Naive thymus-derived CD4-positive, alpha-beta T cell (primary cell): Measurements from ENCODE around the gene SLC2A8. TPM values are rescaled to one million over a fixed set of nuclear protein-coding genes. Genes with fewer than 3 reads are reported as not detected.

ENCODE experiments used
- ATAC-seq: fragments of 150-1000 bp; cut with Tn5 transposase; 2 replicates; pipeline ENCODE4 v1.10.0; 2021; ENCODE audit warnings: mild to moderate bottlenecking, moderate library complexity
- CTCF ChIA-PET: fragments of 350-600 bp; sonication (Branson Sonifier 250); formaldehyde crosslinking; loops from one replicate; lab custom pipeline; 2021; ENCODE audit warnings: antibody characterized with exemption; lab: Charles Lee
- POLR2A ChIA-PET: fragments of 350-600 bp; sonication (Branson Sonifier 250); formaldehyde crosslinking; loops from one replicate; lab custom pipeline; 2021; ENCODE audit warnings: antibody characterized with exemption, inconsistent platforms; lab: Charles Lee
- DNase-seq, 9 donors: peaks; one replicate each; pipeline versions ENCODE4 v3.0.0 to v3.0.0-alpha.2; 2020 to 2022; ENCODE audit warnings: mixed read lengths in 1 of 9
- H3K27ac ChIP-seq: one replicate; pipeline ENCODE4 v1.7.0; 2013; ENCODE audit warnings: mild to moderate bottlenecking, low read depth, low read length, moderate library complexity
- H3K27me3 ChIP-seq, 2 donors: one replicate each; pipeline ENCODE4 v1.7.0; 2013; ENCODE audit warnings: low read length in 2 of 2, mild to moderate bottlenecking in 2 of 2, moderate library complexity in 2 of 2; ENCODE audit not compliant: control insufficient read depth in 2 of 2, insufficient read depth in 2 of 2
- H3K36me3 ChIP-seq, 3 experiments: 1 replicate in 2 of 3; 2 replicates in 1 of 3; pipeline ENCODE4 v1.7.0; 2013; ENCODE audit warnings: low read length in 3 of 3, mild to moderate bottlenecking in 3 of 3, moderate library complexity in 1 of 3; ENCODE audit not compliant: insufficient read depth in 3 of 3, control insufficient read depth in 2 of 3
- H3K4me1 ChIP-seq, 2 donors: one replicate each; pipeline ENCODE4 v1.7.0; 2013; ENCODE audit warnings: low read length in 2 of 2, mild to moderate bottlenecking in 2 of 2, moderate library complexity in 1 of 2; ENCODE audit not compliant: control insufficient read depth in 2 of 2, insufficient read depth in 2 of 2
- H3K4me3 ChIP-seq: 2 replicates; pipeline ENCODE4 v1.7.0; 2013; ENCODE audit warnings: mild to moderate bottlenecking, low read length
- H3K9me3 ChIP-seq, 3 experiments: 1 replicate in 2 of 3; 2 replicates in 1 of 3; pipeline ENCODE4 v1.7.0; 2013; ENCODE audit warnings: low read length in 3 of 3; ENCODE audit not compliant: control insufficient read depth in 2 of 3
- H3K27ac Mint-ChIP-seq, 9 donors: one replicate each; pipeline ENCODE4 v1.8.0; 2020 to 2022; ENCODE audit warnings: mixed read lengths in 9 of 9, mild to moderate bottlenecking in 8 of 9, moderate library complexity in 5 of 9, inconsistent platforms in 2 of 9
- H3K27me3 Mint-ChIP-seq, 5 donors: one replicate each; pipeline ENCODE4 v1.8.0; 2021 to 2022; ENCODE audit warnings: mixed read lengths in 5 of 5, mild to moderate bottlenecking in 1 of 5
- H3K36me3 Mint-ChIP-seq, 5 donors: one replicate each; pipeline ENCODE4 v1.8.0; 2020 to 2022; ENCODE audit warnings: mixed read lengths in 5 of 5, mild to moderate bottlenecking in 3 of 5, inconsistent platforms in 1 of 5
- H3K4me1 Mint-ChIP-seq, 7 donors: one replicate each; pipeline ENCODE4 v1.8.0; 2020 to 2022; ENCODE audit warnings: mixed read lengths in 7 of 7, mild to moderate bottlenecking in 3 of 7, inconsistent platforms in 1 of 7
- H3K4me3 Mint-ChIP-seq, 10 donors: one replicate each; pipeline ENCODE4 v1.8.0; 2020 to 2022; ENCODE audit warnings: mild to moderate bottlenecking in 10 of 10, mixed read lengths in 10 of 10, moderate library complexity in 6 of 10, inconsistent platforms in 2 of 10
- H3K9me3 Mint-ChIP-seq, 11 donors: one replicate each; pipeline ENCODE4 v1.8.0; 2020 to 2022; ENCODE audit warnings: mixed read lengths in 11 of 11, mild to moderate bottlenecking in 4 of 11, inconsistent platforms in 1 of 11, moderate library complexity in 1 of 11
- intact Hi-C, 2 donors: fragments of 100-400 bp; cut with micrococcal nuclease; formaldehyde crosslinking; loops; one replicate each; pipeline ENCODE4 v1.15.1; 2023
- polyA plus RNA-seq, 2 donors: library from polyadenylated mRNA; unstranded; fragments of 300-500 nt; fragmentation: Illumina TruSeq; gene quantifications; one replicate each; pipeline ENCODE4 v1.2.3, GENCODE V29; 2021
- total RNA-seq, 6 experiments: library from RNA in 5 of 6; stranded (reverse) in 5 of 6; gene quantifications; 1 replicate in 5 of 6; 2 replicates in 1 of 6; pipeline ENCODE4 v1.2.3 and lab custom pipeline; 2021 to 2026

The SLC2A8 gene
- total and polyA plus RNA-seq, 7 experiments from 2014 or later: 0.27 to 4.8 (median 1.3) TPM; not detected in 2

- Histone ChIP-seq H3K27ac (no peak overlapping the region), H3K9me3 (no peaks in the 10 kb centered on the region), H3K36me3 (no peaks in the 10 kb centered on the region), H3K27me3 (peaks cover 0 to 38% of the 10 kb centered on the region in 2 donors), H3K4me1 (peaks cover 0 to 1% of the 10 kb centered on the region in 2 donors), H3K4me3 (no peak overlapping the region)
- intact Hi-C loops: no loop called here
- ATAC-seq (no peak), DNase-seq (no peak)
- H3K9me3 Mint-ChIP-seq: no peaks in the 10 kb centered on the region
- ChIA-PET POLR2A (interaction anchor here (0.6 to 1.9 kb wide), 2 partner anchors 15 to 67 kb away, joined by 4 to 7 read pairs; no protein-coding TSS in a partner anchor), CTCF (no interaction called here)
- H3K27me3 Mint-ChIP-seq: peaks cover 32 to 54% (median 36%) of the 10 kb centered on the region in 5 donors
- H3K36me3 Mint-ChIP-seq: no peaks in the 10 kb centered on the region
- peaks cover 0 to 4% (median 0%) of the 10 kb centered on the region in 7 donors for H3K4me1 Mint-ChIP-seq
- H3K4me3 Mint-ChIP-seq: no peak overlapping the region
- H3K27ac Mint-ChIP-seq: peak overlapping the region in 1 of 9 donors; percentile 72
Observed at GRCh38 chr9:127403507-127404192, 6.7 kb downstream of the SLC2A8 start.

GRCh38 chr9:127404631-127405030 is 7.7 kb downstream of the SLC2A8 start:
- CTCF ChIA-PET: no interaction called here
- no peak for DNase-seq
- no peak overlapping the region for H3K4me3 Mint-ChIP-seq
- Histone ChIP-seq H3K27me3 (peaks cover 0 to 34% of the 10 kb centered on the region in 2 donors), H3K27ac (no peak overlapping the region), H3K4me1 (no peaks in the 10 kb centered on the region), H3K4me3 (no peak overlapping the region), H3K9me3 (no peaks in the 10 kb centered on the region), H3K36me3 (no peaks in the 10 kb centered on the region)
- peaks cover 26 to 48% (median 29%) of the 10 kb centered on the region in 5 donors for H3K27me3 Mint-ChIP-seq
- intact Hi-C loops: no loop called here
- POLR2A ChIA-PET: interaction anchor here (0.6 kb wide), 1 partner anchor 68 kb away, joined by 4 read pairs; no protein-coding TSS in a partner anchor
- H3K4me1 Mint-ChIP-seq: peaks cover 0 to 4% (median 0%) of the 10 kb centered on the region in 7 donors
- H3K36me3 Mint-ChIP-seq: no peaks in the 10 kb centered on the region
- no peaks in the 10 kb centered on the region for H3K9me3 Mint-ChIP-seq
- ATAC-seq: no peak
- no peak overlapping the region for H3K27ac Mint-ChIP-seq

- Histone ChIP-seq H3K9me3 (no peaks in the 10 kb centered on the region), H3K4me3 (no peak overlapping the region), H3K4me1 (no peaks in the 10 kb centered on the region), H3K27me3 (peaks cover 0 to 29% of the 10 kb centered on the region in 2 donors), H3K36me3 (no peaks in the 10 kb centered on the region), H3K27ac (no peak overlapping the region)
- ATAC-seq (no peak), DNase-seq (no peak)
- POLR2A ChIA-PET: no interaction called here
- H3K27me3 Mint-ChIP-seq: peaks cover 19 to 47% (median 29%) of the 10 kb centered on the region in 5 donors
- no peaks in the 10 kb centered on the region for H3K36me3 Mint-ChIP-seq
- peak overlapping the region in 1 of 9 donors; percentile 10 for H3K27ac Mint-ChIP-seq
- H3K9me3 Mint-ChIP-seq: no peaks in the 10 kb centered on the region
- peaks cover 0 to 4% (median 0%) of the 10 kb centered on the region in 7 donors for H3K4me1 Mint-ChIP-seq
- intact Hi-C loops: no loop called here
- no peak overlapping the region for H3K4me3 Mint-ChIP-seq
- CTCF ChIA-PET: no interaction called here
Observed at GRCh38 chr9:127405344-127406125, 8.6 kb downstream of the SLC2A8 start.

GRCh38 chr9:127406799-127407491 is 10.0 kb downstream of the SLC2A8 start:
- H3K27me3 Mint-ChIP-seq: peaks cover 18 to 47% (median 31%) of the 10 kb centered on the region in 5 donors
- ATAC-seq: no peak
- no peak for DNase-seq
- no peaks in the 10 kb centered on the region for H3K9me3 Mint-ChIP-seq
- ChIA-PET CTCF (no interaction called here), POLR2A (no interaction called here)
- no peak overlapping the region for H3K4me3 Mint-ChIP-seq
- H3K36me3 Mint-ChIP-seq: no peaks in the 10 kb centered on the region
- Histone ChIP-seq H3K4me3 (no peak overlapping the region), H3K36me3 (no peaks in the 10 kb centered on the region), H3K9me3 (no peaks in the 10 kb centered on the region), H3K27ac (no peak overlapping the region), H3K4me1 (no peaks in the 10 kb centered on the region), H3K27me3 (peaks cover 0 to 25% of the 10 kb centered on the region in 2 donors)
- H3K27ac Mint-ChIP-seq: no peak overlapping the region
- intact Hi-C loops: no loop called here
- H3K4me1 Mint-ChIP-seq: peaks cover 0 to 6% (median 0%) of the 10 kb centered on the region in 7 donors

GRCh38 chr9:127407492-127407843 is 10.5 kb downstream of the SLC2A8 start:
- intact Hi-C loops: no loop called here
- Mint-ChIP-seq H3K27me3 (peaks cover 17 to 49% (median 31%) of the 10 kb centered on the region in 5 donors), H3K9me3 (no peaks in the 10 kb centered on the region), H3K4me1 (peaks cover 0 to 6% (median 0%) of the 10 kb centered on the region in 7 donors), H3K27ac (no peak overlapping the region), H3K4me3 (no peak overlapping the region), H3K36me3 (no peaks in the 10 kb centered on the region)
- H3K4me1 ChIP-seq: no peaks in the 10 kb centered on the region
- DNase-seq (no peak), ATAC-seq (no peak)
- peaks cover 0 to 25% of the 10 kb centered on the region in 2 donors for H3K27me3 ChIP-seq
- H3K36me3 ChIP-seq: no peaks in the 10 kb centered on the region
- no peak overlapping the region for H3K4me3 ChIP-seq
- ChIA-PET CTCF (no interaction called here), POLR2A (interaction anchor here (0.5 kb wide), 1 partner anchor 40 kb away, joined by 3 read pairs; no protein-coding TSS in a partner anchor)
- no peaks in the 10 kb centered on the region for H3K9me3 ChIP-seq
- H3K27ac ChIP-seq: no peak overlapping the region

GRCh38 chr9:127411122-127411521 is 14.2 kb downstream of the SLC2A8 start:
- no peak overlapping the region for H3K4me3 ChIP-seq
- H3K4me1 Mint-ChIP-seq: peaks cover 0 to 14% (median 0%) of the 10 kb centered on the region in 7 donors
- no peak for ATAC-seq

More at GRCh38 chr9:127411122-127411521, 14.2 kb downstream of the SLC2A8 start:
- Mint-ChIP-seq H3K27ac (no peak overlapping the region), H3K4me3 (no peak overlapping the region), H3K36me3 (no peaks in the 10 kb centered on the region), H3K27me3 (peaks cover 33 to 62% (median 50%) of the 10 kb centered on the region in 5 donors), H3K9me3 (no peaks in the 10 kb centered on the region)
- CTCF ChIA-PET: no interaction called here
- Histone ChIP-seq H3K36me3 (no peaks in the 10 kb centered on the region), H3K27ac (no peak overlapping the region), H3K27me3 (peaks cover 0 to 4% of the 10 kb centered on the region in 2 donors), H3K9me3 (no peaks in the 10 kb centered on the region), H3K4me1 (no peaks in the 10 kb centered on the region)
- POLR2A ChIA-PET: no interaction called here
- no peak for DNase-seq
- intact Hi-C loops: no loop called here
